ENCODE measurements around the gene NQO2. TPM values are rescaled to one million over a fixed set of nuclear protein-coding genes. Genes with fewer than 3 reads are reported as not detected.

The NQO2 gene
- total and polyA plus RNA-seq, 2 donors (not counting 1 experiment from before 2014, with no cell fraction given) = 12.1 to 13.5 TPM

GRCh38 chr6:2961506-2961905 is 38.2 kb upstream of the NQO2 start:
- H3K9ac ChIP-seq (ENCODE audit: insufficient read depth, low read length) = no peak overlapping the region
- TF ChIP-seq CTCF (conservative IDR thresholded peaks at IDR 0.05 in 1 of 2, IDR thresholded peaks at IDR 0.05 in 1 of 2; ENCODE audit: low read depth in 1 of 2, low read length in 2 of 2) (no peak), EZH2 (IDR thresholded peaks at IDR 0.05; ENCODE audit: low read length, missing control alignments) (no peak)

GRCh38 chr6:2962004-2962403 is 37.7 kb upstream of the NQO2 start:
- Histone ChIP-seq H3K4me1 (ENCODE audit: control insufficient read depth, extremely low read depth, insufficient read depth, low read length) (peaks cover 21% of the 10 kb centered on the region), H3K9me3 (ENCODE audit: control insufficient read depth, insufficient read depth, low read depth, low read length) (no peaks in the 10 kb centered on the region), H4K20me1 (ENCODE audit: control insufficient read depth, extremely low read depth, insufficient read depth, low read length) (no peaks in the 10 kb centered on the region), H3K36me3 (ENCODE audit: control insufficient read depth, insufficient read depth, low read length) (peaks cover 8% of the 10 kb centered on the region), H3K4me3 (replicated peaks in 1 of 4; ENCODE audit: control extremely low read depth in 1 of 4, insufficient read depth in 1 of 4, low read depth in 3 of 4, low read length in 4 of 4) (no peak overlapping the region), H3K27ac (ENCODE audit: insufficient read depth, low read length) (no peak overlapping the region), H2AFZ (ENCODE audit: low read length) (no peak overlapping the region), H3K4me2 (ENCODE audit: extremely low read depth, insufficient read depth, low read length) (no peak overlapping the region), H3K9ac (ENCODE audit: insufficient read depth, low read length) (no peak overlapping the region), H3K79me2 (ENCODE audit: control insufficient read depth, insufficient read depth, low read length) (peaks cover 74% of the 10 kb centered on the region), H3K27me3 (ENCODE audit: control insufficient read depth, insufficient read depth, low read length) (no peaks in the 10 kb centered on the region)
- no peak for DNase-seq (ENCODE audit: low read depth in 2 of 2)
- TF ChIP-seq CTCF (conservative IDR thresholded peaks at IDR 0.05 in 1 of 2, IDR thresholded peaks at IDR 0.05 in 1 of 2; ENCODE audit: low read depth in 1 of 2, low read length in 2 of 2) (no peak), EZH2 (IDR thresholded peaks at IDR 0.05; ENCODE audit: low read length, missing control alignments) (no peak)

More at GRCh38 chr6:2961506-2961905, 38.2 kb upstream of the NQO2 start:
- H3K4me3 ChIP-seq (replicated peaks in 1 of 4; ENCODE audit: control extremely low read depth in 1 of 4, insufficient read depth in 1 of 4, low read depth in 3 of 4, low read length in 4 of 4) = no peak overlapping the region
- no peaks in the 10 kb centered on the region for H3K27me3 ChIP-seq (ENCODE audit: control insufficient read depth, insufficient read depth, low read length)
- H3K27ac ChIP-seq (ENCODE audit: insufficient read depth, low read length) = no peak overlapping the region
- peaks cover 8% of the 10 kb centered on the region for H3K36me3 ChIP-seq (ENCODE audit: control insufficient read depth, insufficient read depth, low read length)
- no peaks in the 10 kb centered on the region for H3K9me3 ChIP-seq (ENCODE audit: control insufficient read depth, insufficient read depth, low read depth, low read length)
- DNase-seq (ENCODE audit: low read depth in 2 of 2) = no peak
- no peak overlapping the region for H2AFZ ChIP-seq (ENCODE audit: low read length)
- H3K79me2 ChIP-seq (ENCODE audit: control insufficient read depth, insufficient read depth, low read length) = peaks cover 69% of the 10 kb centered on the region
- H3K4me2 ChIP-seq (ENCODE audit: extremely low read depth, insufficient read depth, low read length) = no peak overlapping the region
- peaks cover 24% of the 10 kb centered on the region for H3K4me1 ChIP-seq (ENCODE audit: control insufficient read depth, extremely low read depth, insufficient read depth, low read length)
- H4K20me1 ChIP-seq (ENCODE audit: control insufficient read depth, extremely low read depth, insufficient read depth, low read length) = no peaks in the 10 kb centered on the region

- H3K79me2 ChIP-seq (ENCODE audit: control insufficient read depth, insufficient read depth, low read length) = peaks cover 75% of the 10 kb centered on the region
- H3K9me3 ChIP-seq (ENCODE audit: control insufficient read depth, insufficient read depth, low read depth, low read length) = no peaks in the 10 kb centered on the region
- no peak overlapping the region for H2AFZ ChIP-seq (ENCODE audit: low read length)
- H3K9ac ChIP-seq (ENCODE audit: insufficient read depth, low read length) = no peak overlapping the region
- no peak overlapping the region for H3K4me3 ChIP-seq (replicated peaks in 1 of 4; ENCODE audit: control extremely low read depth in 1 of 4, insufficient read depth in 1 of 4, low read depth in 3 of 4, low read length in 4 of 4)
- H3K27me3 ChIP-seq (ENCODE audit: control insufficient read depth, insufficient read depth, low read length) = no peaks in the 10 kb centered on the region
- peaks cover 19% of the 10 kb centered on the region for H3K4me1 ChIP-seq (ENCODE audit: control insufficient read depth, extremely low read depth, insufficient read depth, low read length)
- no peak overlapping the region for H3K27ac ChIP-seq (ENCODE audit: insufficient read depth, low read length)
- H3K36me3 ChIP-seq (ENCODE audit: control insufficient read depth, insufficient read depth, low read length) = peaks cover 8% of the 10 kb centered on the region
- no peaks in the 10 kb centered on the region for H4K20me1 ChIP-seq (ENCODE audit: control insufficient read depth, extremely low read depth, insufficient read depth, low read length)
- no peak for DNase-seq (ENCODE audit: low read depth in 2 of 2)
- no peak overlapping the region for H3K4me2 ChIP-seq (ENCODE audit: extremely low read depth, insufficient read depth, low read length)
- TF ChIP-seq CTCF (conservative IDR thresholded peaks at IDR 0.05 in 1 of 2, IDR thresholded peaks at IDR 0.05 in 1 of 2; ENCODE audit: low read depth in 1 of 2, low read length in 2 of 2) (no peak), EZH2 (IDR thresholded peaks at IDR 0.05; ENCODE audit: low read length, missing control alignments) (no peak)
Observed at GRCh38 chr6:2962636-2963035, 37.1 kb upstream of the NQO2 start.

Data from fibroblast of lung (primary cell).